ENCODE data around the gene CYP4F22. TPM values are rescaled to one million over a fixed set of nuclear protein-coding genes. Genes with fewer than 3 reads are reported as not detected.

Gene CYP4F22
- polyA plus RNA-seq, 1 donor from 2014 or later = not detected

- peaks cover 2% of the 10 kb centered on the region for H3K36me3 Mint-ChIP-seq
Measured at GRCh38 chr19:15562861-15563260, 54.5 kb downstream of the CYP4F22 start.

GRCh38 chr19:15563325-15563794, 55.0 kb downstream of the CYP4F22 start:
- Mint-ChIP-seq H3K27ac (no peak overlapping the region), H3K4me3 (no peak overlapping the region), H3K36me3 (peaks cover 2% of the 10 kb centered on the region), H3K27me3 (peaks cover 12% of the 10 kb centered on the region), H3K9me3 (peaks cover 0 to 4% (median 0%) of the 10 kb centered on the region in 3 donors), H3K4me1 (peaks cover 0 to 3% (median 0%) of the 10 kb centered on the region in 3 donors)

More at GRCh38 chr19:15562861-15563260, 54.5 kb downstream of the CYP4F22 start:
- Mint-ChIP-seq H3K4me3 (no peak overlapping the region), H3K27ac (no peak overlapping the region), H3K4me1 (peaks cover 0 to 3% (median 0%) of the 10 kb centered on the region in 3 donors), H3K27me3 (peaks cover 9% of the 10 kb centered on the region), H3K9me3 (peaks cover 0 to 4% (median 0%) of the 10 kb centered on the region in 3 donors)

- no peak overlapping the region for H3K27ac Mint-ChIP-seq
- peaks cover 14% of the 10 kb centered on the region for H3K27me3 Mint-ChIP-seq
Measured at GRCh38 chr19:15563931-15564330, 55.6 kb downstream of the CYP4F22 start.

GRCh38 chr19:15564534-15565168, 56.3 kb downstream of the CYP4F22 start:
- Mint-ChIP-seq H3K4me3 (no peak overlapping the region), H3K27ac (no peak overlapping the region), H3K36me3 (peaks cover 2% of the 10 kb centered on the region), H3K9me3 (peaks cover 0 to 4% (median 0%) of the 10 kb centered on the region in 3 donors), H3K27me3 (peaks cover 14% of the 10 kb centered on the region), H3K4me1 (peaks cover 0 to 3% (median 0%) of the 10 kb centered on the region in 3 donors)

More at GRCh38 chr19:15563931-15564330, 55.6 kb downstream of the CYP4F22 start:
- H3K4me3 Mint-ChIP-seq = no peak overlapping the region
- peaks cover 0 to 4% (median 0%) of the 10 kb centered on the region in 3 donors for H3K9me3 Mint-ChIP-seq
- H3K4me1 Mint-ChIP-seq = peaks cover 0 to 3% (median 0%) of the 10 kb centered on the region in 3 donors
- peaks cover 2% of the 10 kb centered on the region for H3K36me3 Mint-ChIP-seq

GRCh38 chr19:15570420-15570819, 62.1 kb downstream of the CYP4F22 start:
- peaks cover 20% of the 10 kb centered on the region for H3K27me3 Mint-ChIP-seq
- peaks cover 0 to 2% (median 0%) of the 10 kb centered on the region in 3 donors for H3K9me3 Mint-ChIP-seq
- H3K4me3 Mint-ChIP-seq = no peak overlapping the region
- H3K36me3 Mint-ChIP-seq = peaks cover 2% of the 10 kb centered on the region
- H3K4me1 Mint-ChIP-seq = peaks cover 0 to 3% (median 0%) of the 10 kb centered on the region in 3 donors
- no peak overlapping the region for H3K27ac Mint-ChIP-seq

- H3K4me3 Mint-ChIP-seq = no peak overlapping the region
- no peak overlapping the region for H3K27ac Mint-ChIP-seq
- peaks cover 10% of the 10 kb centered on the region for H3K27me3 Mint-ChIP-seq
- no peaks in the 10 kb centered on the region for H3K36me3 Mint-ChIP-seq
- H3K9me3 Mint-ChIP-seq = peaks cover 0 to 2% (median 0%) of the 10 kb centered on the region in 3 donors
- peaks cover 0 to 3% (median 0%) of the 10 kb centered on the region in 3 donors for H3K4me1 Mint-ChIP-seq
Measured at GRCh38 chr19:15575406-15575805, 67.1 kb downstream of the CYP4F22 start.

GRCh38 chr19:15576526-15577156, 68.3 kb downstream of the CYP4F22 start:
- Mint-ChIP-seq H3K36me3 (no peaks in the 10 kb centered on the region), H3K9me3 (peaks cover 0 to 2% (median 0%) of the 10 kb centered on the region in 3 donors), H3K4me3 (no peak overlapping the region), H3K4me1 (peaks cover 0 to 3% (median 0%) of the 10 kb centered on the region in 3 donors), H3K27me3 (peaks cover 11% of the 10 kb centered on the region), H3K27ac (no peak overlapping the region)

- H3K36me3 Mint-ChIP-seq = no peaks in the 10 kb centered on the region
- H3K27ac Mint-ChIP-seq = peak overlapping the region in 1 of 3 donors; percentile 48
- H3K9me3 Mint-ChIP-seq = no peaks in the 10 kb centered on the region
- no peak overlapping the region for H3K4me3 Mint-ChIP-seq
- H3K4me1 Mint-ChIP-seq = peaks cover 0 to 3% (median 0%) of the 10 kb centered on the region in 3 donors
- H3K27me3 Mint-ChIP-seq = peaks cover 7% of the 10 kb centered on the region
Measured at GRCh38 chr19:15577184-15577771, 69.0 kb downstream of the CYP4F22 start.

GRCh38 chr19:15583346-15583745, 75.0 kb downstream of the CYP4F22 start:
- H3K27ac Mint-ChIP-seq = no peak overlapping the region
- H3K9me3 Mint-ChIP-seq = no peaks in the 10 kb centered on the region
- H3K36me3 Mint-ChIP-seq = no peaks in the 10 kb centered on the region
- H3K4me3 Mint-ChIP-seq = no peak overlapping the region
- H3K4me1 Mint-ChIP-seq = peaks cover 3 to 11% (median 4%) of the 10 kb centered on the region in 3 donors
- H3K27me3 Mint-ChIP-seq = peaks cover 12% of the 10 kb centered on the region

GRCh38 chr19:15584095-15584494, 75.8 kb downstream of the CYP4F22 start:
- Mint-ChIP-seq H3K4me3 (no peak overlapping the region), H3K36me3 (no peaks in the 10 kb centered on the region), H3K27me3 (peaks cover 16% of the 10 kb centered on the region), H3K4me1 (peaks cover 3 to 11% (median 4%) of the 10 kb centered on the region in 3 donors), H3K9me3 (no peaks in the 10 kb centered on the region), H3K27ac (no peak overlapping the region)

- no peaks in the 10 kb centered on the region for H3K36me3 Mint-ChIP-seq
- peaks cover 16% of the 10 kb centered on the region for H3K27me3 Mint-ChIP-seq
- peak overlapping the region in 2 of 4 donors; percentile 30 to 73 for H3K4me3 Mint-ChIP-seq
- peaks cover 3 to 11% (median 4%) of the 10 kb centered on the region in 3 donors for H3K4me1 Mint-ChIP-seq
- no peak overlapping the region for H3K27ac Mint-ChIP-seq
- no peaks in the 10 kb centered on the region for H3K9me3 Mint-ChIP-seq
Measured at GRCh38 chr19:15584541-15585115, 76.3 kb downstream of the CYP4F22 start.

GRCh38 chr19:15587663-15588062, 79.3 kb downstream of the CYP4F22 start:
- Mint-ChIP-seq H3K9me3 (peaks cover 2 to 5% (median 3%) of the 10 kb centered on the region in 3 donors), H3K4me1 (peaks cover 3 to 11% (median 4%) of the 10 kb centered on the region in 3 donors), H3K4me3 (no peak overlapping the region), H3K27me3 (peaks cover 12% of the 10 kb centered on the region), H3K36me3 (no peaks in the 10 kb centered on the region), H3K27ac (no peak overlapping the region)

- no peaks in the 10 kb centered on the region for H3K36me3 Mint-ChIP-seq
- no peak overlapping the region for H3K4me3 Mint-ChIP-seq
- H3K9me3 Mint-ChIP-seq = peaks cover 2 to 5% (median 3%) of the 10 kb centered on the region in 3 donors
- H3K27ac Mint-ChIP-seq = no peak overlapping the region
- peaks cover 3 to 11% (median 4%) of the 10 kb centered on the region in 3 donors for H3K4me1 Mint-ChIP-seq
- peaks cover 13% of the 10 kb centered on the region for H3K27me3 Mint-ChIP-seq
Measured at GRCh38 chr19:15588265-15588664, 79.9 kb downstream of the CYP4F22 start.

- Mint-ChIP-seq H3K36me3 (no peaks in the 10 kb centered on the region), H3K4me3 (no peak overlapping the region), H3K4me1 (peaks cover 0 to 6% (median 4%) of the 10 kb centered on the region in 3 donors), H3K27me3 (peaks cover 19% of the 10 kb centered on the region), H3K27ac (peak overlapping the region in 1 of 3 donors; percentile 45), H3K9me3 (peaks cover 3 to 5% (median 4%) of the 10 kb centered on the region in 3 donors)
Measured at GRCh38 chr19:15589760-15590451, 81.6 kb downstream of the CYP4F22 start.
